ENCODE data around the gene OR52N5.

Gene OR52N5

DNA sequence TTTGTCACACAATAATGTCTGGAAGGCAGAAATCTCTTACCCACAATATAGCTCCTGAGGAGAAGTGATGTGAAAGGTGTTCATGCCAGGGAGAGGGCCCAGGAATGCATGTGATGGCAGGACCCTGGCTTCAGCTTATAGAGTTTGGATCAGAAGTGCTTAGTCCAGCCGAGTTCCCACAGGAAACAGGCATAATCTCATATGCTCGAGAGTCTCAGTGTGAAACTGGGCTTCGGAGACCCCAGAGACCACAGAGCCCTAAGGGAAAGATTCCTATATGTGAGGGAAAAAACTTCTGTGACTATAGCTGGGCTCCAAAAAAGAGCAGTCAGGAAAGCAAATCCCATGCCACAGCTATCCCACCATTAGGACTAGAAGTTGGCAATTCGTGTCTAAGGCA, at the start of gene OR52N5:
TSS of gene OR52N5 (minus strand) at position 101 of the 400 bp plus-strand sequence. CDS start 4,721 bp downstream, outside the sequence.
- no peak for DNase-seq

DNA sequence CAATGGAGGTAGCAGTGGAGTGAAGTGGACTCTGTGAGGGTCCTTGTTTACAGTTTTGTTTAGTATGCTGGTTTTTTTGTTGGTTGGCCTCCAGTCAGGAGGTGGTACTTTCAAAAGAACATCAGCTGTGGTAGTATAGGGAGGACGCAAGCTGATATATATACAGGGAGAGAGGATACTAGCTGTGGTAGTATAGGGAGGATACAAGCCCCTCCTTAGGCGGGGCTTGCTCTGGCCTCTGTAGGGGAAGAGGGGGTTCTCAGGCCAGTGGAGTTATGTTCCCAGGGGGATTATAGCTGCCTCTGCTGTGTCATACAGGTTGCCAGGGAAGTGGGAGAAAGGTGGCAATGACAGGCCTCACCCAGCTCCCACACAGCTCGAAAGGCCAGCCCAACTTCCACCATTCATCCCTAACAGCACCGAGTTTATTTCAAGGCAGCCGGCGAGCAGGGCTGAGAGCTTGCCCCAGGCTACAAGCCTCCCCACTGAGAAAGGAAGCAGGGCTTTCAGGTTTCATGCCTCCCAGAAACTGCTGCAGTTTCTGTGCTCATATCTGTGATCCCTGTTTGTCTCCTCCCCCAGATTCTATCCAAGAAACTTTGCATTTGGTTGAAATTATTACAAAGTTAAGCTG, 48.2 kb upstream of the OR52N5 start:
- no peak for DNase-seq

GRCh38 chr11:5818245-5818886, 35.2 kb upstream of the OR52N5 start:
- no peak for DNase-seq

DNA sequence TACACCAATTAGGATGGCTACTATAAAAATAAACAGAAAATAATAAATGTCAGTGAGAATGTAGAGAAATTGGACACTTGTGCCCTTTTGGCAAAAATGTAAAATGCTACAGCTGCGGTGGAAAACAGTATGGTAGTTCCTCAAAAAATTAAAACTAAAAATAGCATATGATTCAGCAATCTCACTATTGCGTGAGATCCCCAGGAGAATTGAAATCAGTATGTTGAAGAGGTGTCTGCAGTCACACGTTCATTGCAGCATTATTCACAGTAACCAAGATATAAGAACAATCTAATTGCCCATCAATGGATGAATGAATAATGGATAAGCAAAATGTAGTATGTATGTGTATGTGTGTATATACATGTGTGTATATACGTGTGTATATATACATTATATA, 32.4 kb upstream of the OR52N5 start:
- DNase-seq = no peak

- no peak for DNase-seq
Observed at GRCh38 chr11:5809905-5810795, 27.0 kb upstream of the OR52N5 start.

DNA sequence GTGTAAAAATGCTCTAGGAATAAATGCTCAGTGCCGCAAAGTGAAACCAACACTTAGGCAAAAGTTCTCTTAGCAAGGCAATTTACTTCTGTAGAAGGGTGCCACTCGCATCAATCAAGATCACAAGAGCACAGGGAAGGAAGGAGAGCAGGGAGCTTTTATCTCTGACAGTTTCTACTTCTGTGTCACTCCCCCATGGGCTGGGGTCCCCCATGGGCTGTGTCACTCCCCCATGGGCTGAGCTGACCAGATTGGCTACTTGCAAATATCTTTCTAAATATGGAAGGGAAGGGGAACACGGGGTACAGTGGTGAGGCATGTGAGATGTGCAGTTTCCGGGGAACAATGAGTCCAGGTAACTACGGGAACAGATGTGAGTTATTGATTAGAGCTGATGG, 26.0 kb upstream of the OR52N5 start:
- no peak for DNase-seq

DNA sequence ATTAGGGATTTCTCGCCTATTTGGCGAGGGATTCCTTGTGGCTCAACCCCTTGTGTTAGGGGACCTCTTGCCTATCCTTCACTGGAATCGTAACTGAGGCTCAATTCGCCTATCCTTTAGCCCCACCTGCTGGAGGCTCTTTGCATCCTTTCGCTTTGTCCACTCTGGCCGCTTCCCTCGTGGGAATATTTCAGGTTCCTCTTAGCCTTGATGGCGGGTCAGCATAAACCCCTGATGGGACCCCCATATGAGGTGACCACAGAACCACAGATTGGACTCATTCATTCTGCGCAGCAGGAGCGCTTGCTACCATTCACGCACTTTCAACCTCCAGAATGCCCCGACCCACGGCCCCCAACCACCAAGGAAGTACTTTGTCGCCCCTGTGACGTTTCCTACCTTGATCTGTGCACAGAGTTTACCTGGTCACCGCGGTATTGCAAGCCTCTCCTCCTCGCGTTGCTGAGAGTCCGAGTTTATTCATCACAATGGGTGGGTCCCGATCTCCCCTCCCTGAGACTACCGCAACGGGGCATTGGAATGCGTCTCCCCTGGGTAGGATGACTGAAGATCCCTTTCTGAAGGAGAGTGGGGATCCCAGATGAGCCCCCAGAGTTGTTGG, 25.5 kb upstream of the OR52N5 start, which contains the start of gene OR52N2:
TSS of gene OR52N2 (plus strand) at position 425 of the 622 bp plus-strand sequence. CDS start 11,412 bp downstream, outside the sequence.
- DNase-seq = no peak

GRCh38 chr11:5807580-5807979, 24.4 kb upstream of the OR52N5 start:
- no peak for DNase-seq

- no peak for DNase-seq
Observed at GRCh38 chr11:5803982-5804381, 20.8 kb upstream of the OR52N5 start.

DNA sequence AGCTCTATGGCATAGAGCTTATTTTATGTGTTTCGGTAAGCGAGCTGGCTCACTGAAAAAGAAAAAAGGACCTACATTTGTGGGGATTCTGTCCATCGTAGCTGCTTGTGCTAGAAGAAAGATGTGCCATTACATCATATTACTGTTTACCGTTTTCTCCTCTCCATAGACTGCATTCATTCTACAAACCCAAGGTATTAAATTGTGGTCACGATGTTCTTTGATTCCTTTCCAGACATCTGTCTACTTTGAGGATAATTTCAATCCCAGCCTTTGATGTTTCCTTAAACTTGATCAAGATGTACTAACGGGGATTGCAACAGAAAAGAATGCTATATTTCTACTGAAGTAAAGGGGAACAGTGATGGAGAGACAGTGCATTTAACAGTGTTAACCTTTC, 13.4 kb upstream of the OR52N5 start:
- no peak for DNase-seq

DNA sequence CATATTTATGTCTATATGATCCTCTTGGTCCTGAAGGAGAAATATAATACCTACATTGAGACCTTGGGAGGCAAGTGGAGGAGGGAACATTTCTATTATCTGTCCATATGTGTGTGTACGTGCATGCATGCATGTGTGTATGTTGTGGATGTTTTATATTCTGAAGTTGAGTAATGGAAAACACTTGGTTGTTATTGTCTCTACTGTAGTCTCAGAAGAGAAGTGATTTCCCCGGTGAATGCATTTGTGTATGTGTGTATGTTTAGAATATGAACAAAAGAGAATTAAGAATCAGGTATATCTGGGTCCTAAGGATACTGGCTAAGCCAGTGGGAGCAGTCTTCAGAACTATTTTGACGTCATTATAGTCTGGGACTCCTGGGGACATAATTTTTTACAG, 8.0 kb upstream of the OR52N5 start, which contains the start of gene OR52N1:
TSS of gene OR52N1 (minus strand) at position 101 of the 400 bp plus-strand sequence. CDS start 2,449 bp downstream, outside the sequence.
- DNase-seq = no peak

- DNase-seq = no peak
Observed at GRCh38 chr11:5767056-5767455, 16.1 kb downstream of the OR52N5 start.

GRCh38 chr11:5753943-5754342, 29.2 kb downstream of the OR52N5 start, which contains the start of gene OR52N4:
TSS of gene OR52N4 (plus strand) at chr11:5754243. CDS start at chr11:5754741, 498 bp downstream.
- no peak for DNase-seq

- DNase-seq = no peak
Observed at GRCh38 chr11:5749836-5750235, 33.3 kb downstream of the OR52N5 start.

DNA sequence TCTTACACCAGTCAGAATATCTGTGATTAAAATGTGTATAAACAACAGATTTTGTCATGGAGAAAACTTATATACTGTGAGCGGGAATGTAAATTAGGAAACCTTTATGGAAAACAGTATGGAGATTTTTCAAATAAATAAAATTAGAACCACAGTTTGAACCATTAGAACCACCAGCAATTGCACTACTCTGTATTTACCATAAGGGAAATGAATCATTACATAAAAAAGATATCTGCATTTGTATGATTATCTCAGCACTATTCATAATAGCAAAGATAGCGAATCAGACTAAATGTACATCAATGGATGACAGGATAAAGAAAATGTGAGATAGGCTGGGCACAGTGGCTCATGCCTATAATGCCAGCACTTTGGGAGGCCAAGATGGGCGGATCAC, 36.5 kb downstream of the OR52N5 start:
- no peak for DNase-seq

DNA sequence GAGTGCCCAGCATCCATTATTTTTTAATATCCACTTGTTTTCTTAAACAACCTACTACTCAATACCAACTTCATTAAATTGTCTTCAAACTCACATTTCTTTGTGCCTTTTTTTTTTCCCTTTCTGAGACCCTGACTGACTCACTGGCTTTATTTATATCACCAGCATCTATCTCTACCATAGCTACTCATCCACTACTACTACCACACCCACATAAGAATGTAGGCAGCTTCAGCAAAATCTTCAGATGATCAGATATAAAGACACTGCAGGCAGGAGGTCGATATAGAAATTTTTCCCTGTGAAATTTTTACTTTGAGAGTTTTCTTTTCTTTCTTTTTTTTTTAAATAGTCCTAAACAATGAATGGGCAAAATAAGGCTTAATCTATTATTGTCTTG, 44.7 kb downstream of the OR52N5 start:
- DNase-seq = no peak

DNA sequence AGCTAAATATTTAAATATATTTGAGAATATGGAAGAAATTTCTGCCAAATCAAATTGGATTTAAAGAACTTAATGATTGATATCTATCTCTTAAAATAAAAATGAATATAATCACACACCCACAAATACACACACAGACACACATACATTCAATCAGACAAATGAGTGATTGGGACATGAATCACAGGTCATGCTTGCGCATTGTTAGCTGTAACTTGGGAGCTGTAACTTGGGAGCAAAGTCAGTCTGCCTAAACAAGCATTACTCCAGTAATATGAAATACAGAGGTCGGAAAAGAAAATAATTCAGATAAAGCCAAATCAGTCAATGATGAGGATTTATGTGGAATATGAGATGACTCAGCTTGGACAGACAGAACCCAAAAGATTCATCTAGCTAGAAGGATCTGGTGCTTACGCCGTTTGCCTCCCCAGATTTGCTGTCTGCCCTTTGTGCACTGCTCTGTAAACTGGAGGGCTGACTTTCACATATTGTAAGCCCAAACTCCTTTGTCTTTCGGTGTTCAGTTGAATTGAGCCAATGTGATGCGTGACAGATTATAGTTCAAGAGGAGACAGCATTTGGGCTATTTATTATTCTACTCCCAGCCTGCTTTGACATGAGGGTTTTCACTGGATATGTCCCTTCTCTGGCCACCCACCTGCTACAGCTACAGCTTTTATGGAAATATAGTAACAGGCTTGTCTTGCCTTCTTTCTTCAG, 45.3 kb downstream of the OR52N5 start:
- DNase-seq = no peak

DNA sequence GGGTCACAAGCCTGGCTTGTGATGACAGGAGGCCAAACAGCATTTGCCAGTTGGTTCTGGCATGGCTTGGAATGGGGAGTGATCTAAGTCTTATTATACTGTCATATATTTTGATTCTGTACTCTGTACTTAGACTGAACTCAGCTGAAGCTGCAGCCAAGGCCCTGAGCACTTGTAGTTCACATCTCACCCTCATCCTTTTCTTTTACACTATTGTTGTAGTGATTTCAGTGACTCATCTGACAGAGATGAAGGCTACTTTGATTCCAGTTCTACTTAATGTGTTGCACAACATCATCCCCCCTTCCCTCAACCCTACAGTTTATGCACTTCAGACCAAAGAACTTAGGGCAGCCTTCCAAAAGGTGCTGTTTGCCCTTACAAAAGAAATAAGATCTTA, 46.1 kb downstream of the OR52N5 start:
- DNase-seq = no peak

GRCh38 chr11:5736396-5736795, 46.8 kb downstream of the OR52N5 start, which contains the start of gene OR56B1:
TSS of gene OR56B1 (plus strand) at chr11:5736448. CDS start at chr11:5736517, 69 bp downstream.
- no peak for DNase-seq

DNA sequence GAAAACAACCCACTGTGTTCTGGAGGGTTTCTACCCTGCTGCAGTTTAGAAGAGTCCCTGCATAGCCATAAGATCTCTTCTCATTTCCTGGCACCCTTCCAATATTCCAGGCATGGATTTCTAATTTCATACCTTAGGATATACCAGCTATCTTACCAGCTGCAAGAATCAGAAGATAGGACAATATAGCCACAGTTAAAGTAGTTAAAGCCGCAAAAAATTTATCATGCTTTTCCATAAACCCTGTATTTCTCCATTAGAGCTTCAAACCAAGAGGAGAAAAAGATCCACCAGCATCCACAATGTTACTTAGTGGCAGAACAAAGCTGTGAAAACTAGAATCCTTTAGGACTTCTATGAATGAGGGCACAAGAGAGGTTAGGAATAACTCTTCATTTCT, 55.5 kb downstream of the OR52N5 start:
- DNase-seq = no peak

DNA sequence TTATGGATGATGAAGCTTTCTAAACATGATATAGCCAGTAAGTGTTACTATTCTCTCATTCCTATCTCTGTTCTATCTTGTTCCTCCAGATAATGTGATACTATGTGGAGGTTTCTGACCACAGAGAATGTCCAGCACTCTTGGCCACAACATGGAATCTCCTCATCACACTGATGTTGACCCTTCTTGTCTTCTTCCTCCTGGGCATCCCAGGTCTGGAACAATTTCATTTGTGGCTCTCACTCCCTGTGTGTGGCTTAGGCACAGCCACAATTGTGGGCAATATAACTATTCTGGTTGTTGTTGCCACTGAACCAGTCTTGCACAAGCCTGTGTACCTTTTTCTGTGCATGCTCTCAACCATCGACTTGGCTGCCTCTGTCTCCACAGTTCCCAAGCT, 56.8 kb downstream of the OR52N5 start:
- no peak for DNase-seq

Measured in NCI-H510A (cell line).